K562 (cell line): ENCODE measurements around the gene MANF. TPM values are rescaled to one million over a fixed set of nuclear protein-coding genes. Genes with fewer than 3 reads are reported as not detected.

ENCODE experiments used
- ATAC-seq: fragments of 200-7000 bp; cut with Tn5 transposase; 3 replicates; pipeline ENCODE4 v1.9.1; 2020; ENCODE audit warnings: moderate library complexity
- BruUV-seq: library from RNA; stranded (reverse); fragments of 400-500 nt; replicated peaks from 2 replicates; lab custom pipeline; 2021; lab: Mats Ljungman, UMichigan
- CTCF ChIA-PET: fragments of 300-600 bp; formaldehyde crosslinking; extraction: SDS; loops from one replicate; lab custom pipeline; 2021; ENCODE audit warnings: low intra/inter-chr PET ratio; lab: Yijun Ruan, JAX
- POLR2A ChIA-PET: fragments of 300-600, 350-650 bp; sonication (Branson Sonifier 250); formaldehyde crosslinking; extraction: SDS; loops from one replicate; lab custom pipeline; 2021; ENCODE audit warnings: antibody characterized with exemption, inconsistent platforms; lab: Yijun Ruan, JAX
- DNase-seq, 4 experiments: peaks; one replicate each; pipeline versions ENCODE4 v3.0.0 to v3.0.0-alpha.2; 2011 to 2018; ENCODE audit warnings: low spot score in 3 of 4, mixed read lengths in 3 of 4; ENCODE audit errors: extremely low read depth in 1 of 4
- FAIRE-seq: peaks from 2 replicates; lab custom pipeline; 2011; peaks lifted over from hg19 to GRCh38; lab: Jason Lieb, UNC
- H2AFZ ChIP-seq: 2 replicates; pipeline ENCODE4 v1.6.0; 2011; ENCODE audit warnings: low read depth, low read length, control low read depth, inconsistent platforms
- H3K27ac ChIP-seq: fragments of 200-600 bp; 3 replicates; pipeline ENCODE4 v1.8.0; 2011; ENCODE audit warnings: low read depth, mild to moderate bottlenecking, control low read depth, inconsistent platforms, low read length, moderate library complexity, mixed read lengths; ENCODE audit errors: extremely low read depth
- H3K27me3 ChIP-seq, 2 experiments: fragments of 300-600 bp in 1 of 2; 2 replicates in 1 of 2; 3 replicates in 1 of 2; pipeline versions ENCODE4 v1.6.0 to v1.8.0; 2011; ENCODE audit warnings: inconsistent platforms in 2 of 2, low read length in 2 of 2, mild to moderate bottlenecking in 1 of 2, mixed read lengths in 1 of 2, moderate library complexity in 1 of 2; ENCODE audit not compliant: control insufficient read depth in 2 of 2, insufficient read depth in 2 of 2
- H3K36me3 ChIP-seq: fragments of 300-600 bp; 3 replicates; pipeline ENCODE4 v1.8.0; 2011; ENCODE audit warnings: mild to moderate bottlenecking, low read length, inconsistent platforms; ENCODE audit not compliant: control insufficient read depth, insufficient read depth
- H3K4me1 ChIP-seq, 2 experiments: fragments of 200-600 bp in 1 of 2; replicated peaks in 1 of 2; 2 replicates in 1 of 2; 3 replicates in 1 of 2; pipeline versions ENCODE4 v1.5.1 to v1.8.0; 2011; ENCODE audit warnings: inconsistent platforms in 2 of 2, low read length in 2 of 2, mild to moderate bottlenecking in 1 of 2, mixed read lengths in 1 of 2, moderate library complexity in 1 of 2; ENCODE audit not compliant: control insufficient read depth in 2 of 2, insufficient read depth in 2 of 2
- H3K4me2 ChIP-seq: 2 replicates; pipeline ENCODE4 v1.6.1; 2011; ENCODE audit warnings: low read length, control low read depth, inconsistent platforms, mixed read lengths; ENCODE audit not compliant: insufficient read depth
- H3K4me3 ChIP-seq: fragments of 200-600 bp; sonication (generic), shearing (Covaris generic); 2 replicates; pipeline ENCODE4 v1.5.1; 2016; ENCODE audit warnings: control low read depth, inconsistent platforms
- H3K79me2 ChIP-seq: fragments of 200-600 bp; 3 replicates; pipeline ENCODE4 v1.8.0; 2011; ENCODE audit warnings: low read length, inconsistent platforms; ENCODE audit not compliant: control insufficient read depth, insufficient read depth
- H3K9ac ChIP-seq, 2 experiments: 2 replicates each; pipeline versions ENCODE4 v1.6.0 to v1.6.1; 2011; ENCODE audit warnings: low read depth in 2 of 2, low read length in 2 of 2, control low read depth in 1 of 2, inconsistent platforms in 1 of 2, mild to moderate bottlenecking in 1 of 2, mixed read lengths in 1 of 2; ENCODE audit not compliant: insufficient read depth in 1 of 2
- H3K9me1 ChIP-seq: one replicate; pipeline ENCODE4 v1.6.0; 2011; ENCODE audit warnings: inconsistent platforms, mild to moderate bottlenecking, low read length, moderate library complexity; ENCODE audit not compliant: control insufficient read depth, insufficient read depth
- H3K9me3 ChIP-seq: replicated peaks from 2 replicates; pipeline ENCODE4 v1.5.1; 2011; ENCODE audit warnings: low read depth, low read length, inconsistent platforms; ENCODE audit not compliant: control insufficient read depth, insufficient read depth
- H4K20me1 ChIP-seq: replicated peaks from 2 replicates; pipeline ENCODE4 v1.6.1; 2011; ENCODE audit warnings: low read length, inconsistent platforms, mixed read lengths; ENCODE audit not compliant: control insufficient read depth, insufficient read depth
- CLOCK ChIP-seq: fragments of 250-450 bp; sonication (Bioruptor Pico); IDR thresholded peaks from 2 replicates; pipeline ENCODE4 v1.4.0; 2020; ENCODE audit warnings: mild to moderate bottlenecking, moderate library complexity, borderline replicate concordance
- CREBBP ChIP-seq: IDR thresholded peaks from one replicate; pipeline ENCODE4 v1.6.1; 2012; ENCODE audit warnings: low read depth, mild to moderate bottlenecking, control low read depth, inconsistent platforms, low read length
- JUNB ChIP-seq: fragments of 450-650 bp; formaldehyde crosslinking; conservative IDR thresholded peaks from 2 replicates; pipeline ENCODE4 v1.4.0; 2020; ENCODE audit warnings: mild to moderate bottlenecking
- KDM1A ChIP-seq, 2 experiments: fragments of 450-650 bp; IDR thresholded peaks; 2 replicates each; pipeline ENCODE4 v1.6.1; 2016; ENCODE audit warnings: mild to moderate bottlenecking in 2 of 2
- MEF2A ChIP-seq: IDR thresholded peaks from 2 replicates; pipeline ENCODE4 v1.6.1; 2011; ENCODE audit warnings: low read depth, mild to moderate bottlenecking, low read length, moderate library complexity; ENCODE audit not compliant: control insufficient read depth
- MYNN ChIP-seq, 2 experiments: sonication (generic); formaldehyde crosslinking in 1 of 2; IDR thresholded peaks; 2 replicates each; pipeline versions ENCODE4 v1.5.0 to v1.6.1; 2016 to 2020; ENCODE audit warnings: antibody characterized with exemption in 1 of 2, missing genetic modification reagents in 1 of 2
- NFATC3 ChIP-seq: fragments of 450-650 bp; IDR thresholded peaks from 2 replicates; pipeline ENCODE4 v1.6.1; 2017; ENCODE audit warnings: mild to moderate bottlenecking
- RBM15 ChIP-seq: fragments of 200-400 bp; formaldehyde crosslinking; IDR thresholded peaks from 2 replicates; pipeline ENCODE4 v1.6.1; 2018; ENCODE audit warnings: mild to moderate bottlenecking, low read length, moderate library complexity; ENCODE audit not compliant: insufficient read depth
- SMAD2 ChIP-seq: fragments of 150-350 bp; IDR thresholded peaks from 2 replicates; pipeline ENCODE4 v1.6.1; 2014; ENCODE audit warnings: low read depth, mild to moderate bottlenecking, low read length
- ZNF134 ChIP-seq: fragments of 250-450 bp; sonication (Bioruptor Pico); conservative IDR thresholded peaks from 2 replicates; pipeline ENCODE4 v1.4.0; 2020
- ZNF184 ChIP-seq: sonication (generic); formaldehyde crosslinking; IDR thresholded peaks from 2 replicates; pipeline ENCODE4 v1.5.0; 2020; ENCODE audit warnings: missing genetic modification reagents
- ZNF263 ChIP-seq: sonication (generic); formaldehyde crosslinking; IDR thresholded peaks from 2 replicates; pipeline ENCODE4 v1.8.0; 2022; ENCODE audit warnings: mild to moderate bottlenecking, missing genetic modification reagents, borderline replicate concordance
- ZNF655 ChIP-seq: fragments of 250-450 bp; sonication (Bioruptor Pico); IDR thresholded peaks from 2 replicates; pipeline ENCODE4 v1.5.0; 2021
- ZNF668 ChIP-seq: fragments of 250-450 bp; sonication (Bioruptor Pico); IDR thresholded peaks from 2 replicates; pipeline ENCODE4 v1.8.0; 2022; ENCODE audit warnings: mild to moderate bottlenecking, inconsistent platforms
- ZNF707 ChIP-seq: fragments of 250-450 bp; sonication (Bioruptor Pico); conservative IDR thresholded peaks from 2 replicates; pipeline ENCODE4 v1.8.0; 2022; ENCODE audit warnings: inconsistent platforms, mild to moderate bottlenecking, moderate library complexity
- ZNF764 ChIP-seq: fragments of 250-450 bp; sonication (Bioruptor Pico); IDR thresholded peaks from 2 replicates; pipeline ENCODE4 v1.4.0; 2020; ENCODE audit warnings: low read depth, mild to moderate bottlenecking, moderate library complexity
- WGBS: fragments of 100-300 bp; shearing (Covaris generic); methylation state at CpG from one replicate; pipeline ENCODE4 v1.1.6; 2016; ENCODE audit warnings: low coverage, mixed read lengths; ENCODE audit not compliant: insufficient coverage; ENCODE audit errors: missing lambda C conversion rate; 5-methylcytosine and 5-hydroxymethylcytosine counted together
- in situ Hi-C: fragments of 300-500 bp; cut with MboI; formaldehyde crosslinking; loops from 4 replicates; pipeline ENCODE4 v1.15.0; 2018; ENCODE audit warnings: inconsistent platforms, mixed read lengths
- intact Hi-C: fragments of 100-400 bp; cut with micrococcal nuclease; formaldehyde crosslinking; loops from 2 replicates; pipeline ENCODE4 v1.14.2; 2022
- polyA plus RNA-seq, 8 experiments: library from polyadenylated mRNA; depleted of rRNA in 4 of 8; stranded (reverse) in 5 of 8; unstranded in 3 of 8; fragments of >200 nt; fragmentation: Nextera tagmentation in 2 of 8; fragmentation: Illumina TruSeq in 1 of 8; extraction: Ambion mirVana in 2 of 8; extraction: Trizol in 1 of 8; gene quantifications; 2 replicates each; pipeline versions ENCODE4 v1.2.1 to v1.2.3, GENCODE V29; 2011 to 2014; ENCODE audit warnings: inconsistent platforms in 1 of 8, missing spikeins in 1 of 8
- total RNA-seq, 7 experiments: library from RNA; depleted of rRNA in 6 of 7; stranded (reverse); fragments of >200 nt in 6 of 7; fragmentation: Illumina TruSeq in 2 of 7; extraction: Trizol in 2 of 7; gene quantifications; 2 replicates each; pipeline versions ENCODE4 v1.2.1 to v1.2.3, GENCODE V29; 2011 to 2021; ENCODE audit warnings: low replicate concordance in 1 of 7

Gene MANF
- total and polyA plus RNA-seq, 9 of the 15 experiments (the other 6 are each of a cell fraction or from before 2014, with no cell fraction given) = 6.5 to 52.7 (median 42.3) TPM

DNA sequence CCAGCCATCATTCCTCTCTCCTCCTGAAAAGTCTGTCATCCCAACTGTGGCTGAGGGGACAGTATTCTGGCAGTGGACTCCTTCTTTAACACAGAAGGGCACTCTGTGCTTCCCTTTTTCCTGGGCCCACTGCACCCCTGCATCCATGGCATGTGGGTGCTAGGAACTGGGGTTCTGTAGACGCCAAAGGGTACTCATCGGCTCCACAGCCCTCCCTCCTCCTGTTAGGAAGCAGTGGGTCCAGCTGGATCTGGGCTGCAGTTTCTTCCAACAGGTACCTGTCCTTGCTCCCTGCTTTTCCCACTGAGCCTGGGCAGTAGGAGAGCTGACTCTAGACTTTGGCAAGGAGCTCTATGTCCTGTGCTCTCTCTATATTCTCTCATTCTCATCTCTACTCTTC, 6.4 kb upstream of the MANF start:
- intact Hi-C loops = loop anchor here (10.0 kb wide), 1 partner anchor 704 kb away; the partner anchor contains the start of gene DOCK3
- H3K4me3 ChIP-seq = no peak overlapping the region
- no peak overlapping the region for H3K4me2 ChIP-seq
- CTCF ChIA-PET = no interaction called here
- peaks cover 4% of the 10 kb centered on the region; the same call in 1 of the 3 replicates for H3K79me2 ChIP-seq
- peaks cover 13 to 49% of the 10 kb centered on the region in 2 experiments for H3K27me3 ChIP-seq
- H3K9me3 ChIP-seq = no peaks in the 10 kb centered on the region
- TF ChIP-seq CLOCK (CRISPR knock-in tag) = no peak
- no peak for TF ChIP-seq JUNB (CRISPR knock-in tag)
- TF ChIP-seq ZNF263 (CRISPR knock-in tag) = no peak
- TF ChIP-seq ZNF764 (CRISPR knock-in tag) = no peak
- no peak for TF ChIP-seq NFATC3
- no peak for TF ChIP-seq ZNF707 (CRISPR knock-in tag)
- no peak for TF ChIP-seq MEF2A
- no peak for TF ChIP-seq ZNF655 (CRISPR knock-in tag)
- TF ChIP-seq CREBBP = no peak
- TF ChIP-seq ZNF184 = no peak
- TF ChIP-seq MYNN (IDR thresholded peaks at IDR 0.05) = no peak
- TF ChIP-seq MYNN (CRISPR knock-in tag; IDR thresholded peaks at IDR 0.05) = no peak
- no peak for TF ChIP-seq ZNF134 (CRISPR knock-in tag)
- no peak for TF ChIP-seq RBM15
- TF ChIP-seq SMAD2 = no peak
- no peak for TF ChIP-seq KDM1A (IDR thresholded peaks at IDR 0.05)
- no peak for TF ChIP-seq ZNF668 (CRISPR knock-in tag)
- no TSS peak for BruUV-seq
- H3K36me3 ChIP-seq = no peaks in the 10 kb centered on the region
- no peaks in the 10 kb centered on the region; a peak in 3 of 5 replicates for H3K4me1 ChIP-seq
- H3K9ac ChIP-seq = no peak overlapping the region
- POLR2A ChIA-PET = interaction anchor here (0.6 to 0.7 kb wide), 2 partner anchors 15 to 49 kb away, joined by 3 read pairs; no protein-coding TSS in a partner anchor
- no peak for DNase-seq
- H2AFZ ChIP-seq = no peak overlapping the region
- in situ Hi-C loops = loop anchor here (5.0 to 10.0 kb wide), 2 partner anchors 274 to 761 kb away; partner anchors contain the start of gene MAPKAPK3
- ATAC-seq = no peak
- H3K9me1 ChIP-seq = no peaks in the 10 kb centered on the region
- H3K27ac ChIP-seq = no peak overlapping the region
- no peak for FAIRE-seq
- no CpG with 5 or more reads among the region's 2 CpGs for WGBS
- no peaks in the 10 kb centered on the region for H4K20me1 ChIP-seq
